HepG2 (cell line): ENCODE measurements around the gene C1R. TPM values are rescaled to one million over a fixed set of nuclear protein-coding genes. Genes with fewer than 3 reads are reported as not detected.
A peak's percentile ranks its signal among the peaks of the same experiment; 100 is the strongest.

Experiments used
- ARNT2 ChIP-seq: sonication (generic); formaldehyde crosslinking; IDR thresholded peaks from 2 replicates; pipeline ENCODE4 v1.8.0; 2022; ENCODE audit warnings: mild to moderate bottlenecking, low read depth, missing genetic modification reagents, moderate library complexity
- GABPB1 ChIP-seq: IDR thresholded peaks from 2 replicates; pipeline ENCODE4 v1.6.1; 2016; ENCODE audit warnings: mild to moderate bottlenecking, missing genetic modification reagents, moderate library complexity, missing compliant biosample characterization
- HIVEP1 ChIP-seq: sonication (generic); formaldehyde crosslinking; IDR thresholded peaks from 2 replicates; pipeline ENCODE4 v1.4.0; 2020; ENCODE audit warnings: mild to moderate bottlenecking, missing genetic modification reagents
- HMGA1 ChIP-seq: sonication (generic); formaldehyde crosslinking; conservative IDR thresholded peaks from 2 replicates; pipeline ENCODE4 v1.4.0; 2020; ENCODE audit warnings: missing genetic modification reagents
- HNRNPL ChIP-seq: fragments of 200-400 bp; formaldehyde crosslinking; IDR thresholded peaks from 2 replicates; pipeline ENCODE4 v1.6.1; 2017; ENCODE audit warnings: mild to moderate bottlenecking, low read depth, low read length
- HNRNPUL1 ChIP-seq: fragments of 200-400 bp; formaldehyde crosslinking; IDR thresholded peaks from 2 replicates; pipeline ENCODE4 v1.6.1; 2017; ENCODE audit warnings: low read depth, mild to moderate bottlenecking, low read length, moderate library complexity
- JUN ChIP-seq: sonication (generic); formaldehyde crosslinking; IDR thresholded peaks from 2 replicates; pipeline ENCODE4 v1.4.0; 2020; ENCODE audit warnings: mild to moderate bottlenecking, missing genetic modification reagents
- KAT7 ChIP-seq: IDR thresholded peaks from 2 replicates; pipeline ENCODE4 v1.6.1; 2018; ENCODE audit warnings: borderline replicate concordance, missing compliant biosample characterization
- LCORL ChIP-seq, 2 experiments: fragments of 450-650 bp in 1 of 2; sonication (generic) in 1 of 2; formaldehyde crosslinking in 1 of 2; IDR thresholded peaks; 2 replicates each; pipeline versions ENCODE4 v1.5.0 to v1.6.1; 2017 to 2020; ENCODE audit warnings: antibody characterized with exemption in 1 of 2, missing genetic modification reagents in 1 of 2
- MXD4 ChIP-seq: IDR thresholded peaks from 2 replicates; pipeline ENCODE4 v1.6.1; 2016; ENCODE audit warnings: mild to moderate bottlenecking, missing biosample characterization, missing genetic modification reagents
- PAF1 ChIP-seq: IDR thresholded peaks from 2 replicates; pipeline ENCODE4 v1.6.1; 2016; ENCODE audit warnings: missing genetic modification reagents, missing compliant biosample characterization
- PCBP1 ChIP-seq: fragments of 200-400 bp; formaldehyde crosslinking; IDR thresholded peaks from 2 replicates; pipeline ENCODE4 v1.6.1; 2017; ENCODE audit warnings: mild to moderate bottlenecking, low read depth, low read length, borderline replicate concordance
- PRMT3 ChIP-seq: sonication (generic); formaldehyde crosslinking; IDR thresholded peaks from 2 replicates; pipeline ENCODE4 v1.8.1; 2022; ENCODE audit warnings: low read depth, mild to moderate bottlenecking, moderate library complexity, missing genetic modification reagents, borderline replicate concordance
- SMYD3 ChIP-seq: sonication (generic); formaldehyde crosslinking; IDR thresholded peaks from 2 replicates; pipeline ENCODE4 v1.8.1; 2023; ENCODE audit warnings: mild to moderate bottlenecking, missing genetic modification reagents
- TCF7 ChIP-seq: sonication (generic); IDR thresholded peaks from 2 replicates; pipeline ENCODE4 v1.6.1; 2016; ENCODE audit warnings: antibody characterized with exemption, low read depth
- TIGD3 ChIP-seq: sonication (generic); formaldehyde crosslinking; IDR thresholded peaks from 2 replicates; pipeline ENCODE4 v1.5.1; 2020; ENCODE audit warnings: mild to moderate bottlenecking, missing genetic modification reagents, borderline replicate concordance
- YY1 ChIP-seq: IDR thresholded peaks from 2 replicates; pipeline ENCODE4 v1.6.1; 2011; ENCODE audit warnings: low read length, low read depth, moderate library complexity, mild to moderate bottlenecking; ENCODE audit not compliant: insufficient read depth, insufficient replicate concordance
- ZBTB14 ChIP-seq: sonication (generic); formaldehyde crosslinking; IDR thresholded peaks from 2 replicates; pipeline ENCODE4 v1.4.0; 2020; ENCODE audit warnings: missing genetic modification reagents
- ZNF136 ChIP-seq: sonication (generic); formaldehyde crosslinking; IDR thresholded peaks from 2 replicates; pipeline ENCODE4 v1.8.1; 2022; ENCODE audit warnings: low read depth, mild to moderate bottlenecking, moderate library complexity, missing genetic modification reagents
- ZNF20 ChIP-seq: sonication (generic); formaldehyde crosslinking; IDR thresholded peaks from 2 replicates; pipeline ENCODE4 v1.4.0; 2020; ENCODE audit warnings: mild to moderate bottlenecking, moderate library complexity, missing genetic modification reagents
- ZNF547 ChIP-seq: sonication (generic); formaldehyde crosslinking; IDR thresholded peaks from 2 replicates; pipeline ENCODE4 v1.5.1; 2020; ENCODE audit warnings: mild to moderate bottlenecking, missing genetic modification reagents
- ZNF589 ChIP-seq: sonication (generic); formaldehyde crosslinking; conservative IDR thresholded peaks from 2 replicates; pipeline ENCODE4 v1.8.0; 2022; ENCODE audit warnings: mild to moderate bottlenecking, moderate library complexity, missing genetic modification reagents
- ZNF609 ChIP-seq: sonication (generic); formaldehyde crosslinking; IDR thresholded peaks from 2 replicates; pipeline ENCODE4 v1.4.0; 2020; ENCODE audit warnings: mild to moderate bottlenecking, missing genetic modification reagents, borderline replicate concordance
- polyA plus RNA-seq, 8 experiments: library from polyadenylated mRNA; depleted of rRNA in 3 of 8; stranded (reverse) in 7 of 8; unstranded in 1 of 8; fragments of >200 nt; fragmentation: Illumina TruSeq in 4 of 8; extraction: Trizol in 4 of 8; gene quantifications; 2 replicates each; pipeline versions ENCODE4 v1.2.1 to v1.2.3, GENCODE V29; 2011 to 2016; ENCODE audit warnings: low read depth in 4 of 8, missing spikeins in 1 of 8, mixed read lengths in 1 of 8; ENCODE audit not compliant: insufficient read depth in 1 of 8
- total RNA-seq, 5 experiments: library from RNA; depleted of rRNA; stranded (reverse); fragments of >200 nt; fragmentation: Illumina TruSeq; extraction: Trizol; gene quantifications; 2 replicates each; pipeline ENCODE4 v1.2.3, GENCODE V29; 2016; ENCODE audit warnings: low read depth in 1 of 5

C1R gene
- total and polyA plus RNA-seq, 2 of the 13 experiments (the other 11 are each of a cell fraction or from before 2014, with no cell fraction given) = 3.5 to 6.5 TPM

GRCh38 chr12:7129872-7130691, 37.8 kb upstream of the C1R start, which contains the start of gene CLSTN3 (continued):
- TF ChIP-seq HMGA1 (CRISPR knock-in tag) (no peak), HNRNPUL1 (no peak), ZNF609 (CRISPR knock-in tag) (no peak), ZNF20 (CRISPR knock-in tag) (no peak), LCORL (IDR thresholded peaks at IDR 0.05) (no peak), LCORL (CRISPR knock-in tag; IDR thresholded peaks at IDR 0.05) (no peak; the same call in 1 of the 2 replicates), PAF1 (no peak), GABPB1 (CRISPR knock-in tag) (peak; percentile 37; the same call in 1 of the 2 replicates), YY1 (no peak), SMYD3 (CRISPR knock-in tag) (no peak), ZNF136 (CRISPR knock-in tag) (no peak), ZBTB14 (CRISPR knock-in tag) (no peak), HNRNPL (no peak), ARNT2 (CRISPR knock-in tag) (no peak), PCBP1 (0 out of 2 replicates have a peak, but pooled peaks have one; percentile 33), ZNF589 (CRISPR knock-in tag) (0 out of 2 replicates have a peak, but pooled peaks have one; percentile 4), HIVEP1 (CRISPR knock-in tag) (no peak), MXD4 (CRISPR knock-in tag) (0 out of 2 replicates have a peak, but pooled peaks have one; percentile 12), ZNF547 (CRISPR knock-in tag) (no peak), PRMT3 (CRISPR knock-in tag) (no peak), JUN (CRISPR knock-in tag) (no peak), TCF7 (no peak), KAT7 (CRISPR knock-in tag) (peak; percentile 49; the same call in 1 of the 2 replicates), TIGD3 (CRISPR knock-in tag) (no peak)
